ENCODE measurements around the gene TMC3.

- TF ChIP-seq POLR2A (IDR thresholded peaks at IDR 0.05; ENCODE audit: low read depth, low read length) (no peak), POLR2AphosphoS5 (IDR thresholded peaks at IDR 0.05; ENCODE audit: low read depth, low read length) (no peak)
Measured at GRCh38 chr15:81363276-81363675, 10.7 kb downstream of the TMC3 start.

All from GM12892 (cell line).